Caco-2 (cell line): ENCODE results near the gene AP1S3. TPM values are rescaled to one million over a fixed set of nuclear protein-coding genes. Genes with fewer than 3 reads are reported as not detected.

Source experiments
- BruUV-seq: library from RNA; stranded (reverse); fragments of 400-500 nt; replicated peaks from 2 replicates; lab custom pipeline; 2021; lab: Mats Ljungman, UMichigan
- CTCF ChIA-PET: fragments of 300-600 bp; sonication (Branson Sonifier 250); formaldehyde crosslinking; loops from one replicate; lab custom pipeline; 2022; ENCODE audit warnings: antibody characterized with exemption; lab: Charles Lee
- POLR2A ChIA-PET: fragments of 300-600 bp; sonication (Branson Sonifier 250); formaldehyde crosslinking; loops from one replicate; lab custom pipeline; 2022; ENCODE audit warnings: antibody characterized with exemption; lab: Charles Lee
- DNase-seq, 2 experiments: peaks; one replicate each; pipeline versions ENCODE4 v3.0.0 to v3.0.0-alpha.2; 2020 to 2022
- H3K27me3 ChIP-seq: replicated peaks from 2 replicates; pipeline ENCODE4 v1.6.0; 2011; ENCODE audit warnings: low read length; ENCODE audit not compliant: control insufficient read depth, insufficient read depth
- H3K36me3 ChIP-seq: 2 replicates; pipeline ENCODE4 v1.5.1; 2011; ENCODE audit warnings: low read length; ENCODE audit not compliant: control insufficient read depth, insufficient read depth
- H3K4me1 ChIP-seq: fragments of 250-450 bp; sonication (Bioruptor Pico); 2 replicates; pipeline ENCODE4 v1.5.1; 2020; ENCODE audit warnings: mild to moderate bottlenecking
- H3K4me3 ChIP-seq: 2 replicates; pipeline ENCODE4 v1.5.1; 2011; ENCODE audit warnings: low read depth, mild to moderate bottlenecking, control low read depth, low read length
- H3K9me3 ChIP-seq: fragments of 250-450 bp; sonication (Bioruptor Pico); 2 replicates; pipeline ENCODE4 v1.5.1; 2020; ENCODE audit warnings: mild to moderate bottlenecking, moderate library complexity
- H3K27ac Mint-ChIP-seq: one replicate; pipeline ENCODE4 v1.8.0; 2022; ENCODE audit warnings: mixed read lengths; ENCODE audit not compliant: unreplicated experiment
- H3K27me3 Mint-ChIP-seq: one replicate; pipeline ENCODE4 v1.8.0; 2022; ENCODE audit warnings: mixed read lengths; ENCODE audit not compliant: insufficient read depth, unreplicated experiment
- H3K36me3 Mint-ChIP-seq: one replicate; pipeline ENCODE4 v1.8.0; 2022; ENCODE audit warnings: mild to moderate bottlenecking, mixed read lengths; ENCODE audit not compliant: insufficient read depth, unreplicated experiment
- H3K4me1 Mint-ChIP-seq: one replicate; pipeline ENCODE4 v1.8.0; 2022; ENCODE audit warnings: low read depth, mixed read lengths; ENCODE audit not compliant: unreplicated experiment
- H3K4me3 Mint-ChIP-seq: one replicate; pipeline ENCODE4 v1.8.0; 2022; ENCODE audit warnings: mild to moderate bottlenecking, moderate library complexity, mixed read lengths; ENCODE audit not compliant: unreplicated experiment
- H3K9me3 Mint-ChIP-seq: one replicate; pipeline ENCODE4 v1.8.0; 2022; ENCODE audit warnings: mixed read lengths; ENCODE audit not compliant: unreplicated experiment
- intact Hi-C: fragments of 100-400 bp; cut with micrococcal nuclease; formaldehyde crosslinking; loops from one replicate; pipeline ENCODE4 v1.10.0; 2022; ENCODE audit not compliant: unreplicated experiment
- total RNA-seq: library from RNA; stranded (reverse); gene quantifications from 2 replicates; pipeline ENCODE4 v1.2.3, GENCODE V29; 2022
- TF ChIP-seq, protein P1 (sequence below), 2 experiments: fragments of 200-600 bp in 1 of 2; IDR thresholded peaks; 1 replicate in 1 of 2; 2 replicates in 1 of 2; pipeline versions ENCODE4 v1.5.1 to v1.8.0; 2011 to 2022; ENCODE audit warnings: antibody characterized with exemption in 1 of 2, control low read depth in 1 of 2, inconsistent platforms in 1 of 2, low read depth in 1 of 2, low read length in 1 of 2, mild to moderate bottlenecking in 1 of 2, moderate library complexity in 1 of 2; ENCODE audit not compliant: insufficient read depth in 1 of 2, severe bottlenecking in 1 of 2, unreplicated experiment in 1 of 2

AP1S3 gene
- total RNA-seq, 1 experiment from 2014 or later: 180 TPM

DNA sequence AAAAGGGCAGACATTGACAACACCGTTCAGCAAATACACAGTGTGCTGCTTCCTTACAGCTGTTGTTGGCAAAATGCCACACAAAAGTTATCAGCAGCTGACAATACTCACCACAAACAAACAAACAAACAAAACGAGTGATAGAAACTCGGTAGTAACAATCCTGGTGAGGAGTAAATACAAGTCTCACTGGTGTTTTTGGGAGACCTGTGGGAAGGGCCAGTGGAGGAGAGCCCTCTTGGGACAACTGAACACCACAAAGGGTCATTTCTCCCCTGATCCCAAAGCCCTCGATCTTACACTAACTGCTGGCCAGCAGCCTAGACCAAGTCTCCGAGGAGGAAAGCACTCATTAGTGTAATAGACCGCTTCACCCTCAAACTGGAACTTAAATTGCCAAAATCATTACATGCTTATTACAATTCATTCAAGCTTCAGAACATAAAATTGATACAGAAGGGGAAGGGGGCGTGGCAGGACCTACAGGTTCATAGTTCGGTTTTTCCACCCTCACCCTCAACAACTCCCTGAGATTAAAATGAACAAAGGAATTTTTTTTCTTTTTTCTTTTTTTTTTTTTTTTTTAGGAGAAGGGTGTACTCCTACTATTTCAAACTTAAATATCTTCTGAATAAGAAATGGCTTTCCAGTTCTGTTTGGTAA lies 5.0 kb downstream of the AP1S3 start:
- POLR2A ChIA-PET: no interaction called here
- TF ChIP-seq, protein P1, sequence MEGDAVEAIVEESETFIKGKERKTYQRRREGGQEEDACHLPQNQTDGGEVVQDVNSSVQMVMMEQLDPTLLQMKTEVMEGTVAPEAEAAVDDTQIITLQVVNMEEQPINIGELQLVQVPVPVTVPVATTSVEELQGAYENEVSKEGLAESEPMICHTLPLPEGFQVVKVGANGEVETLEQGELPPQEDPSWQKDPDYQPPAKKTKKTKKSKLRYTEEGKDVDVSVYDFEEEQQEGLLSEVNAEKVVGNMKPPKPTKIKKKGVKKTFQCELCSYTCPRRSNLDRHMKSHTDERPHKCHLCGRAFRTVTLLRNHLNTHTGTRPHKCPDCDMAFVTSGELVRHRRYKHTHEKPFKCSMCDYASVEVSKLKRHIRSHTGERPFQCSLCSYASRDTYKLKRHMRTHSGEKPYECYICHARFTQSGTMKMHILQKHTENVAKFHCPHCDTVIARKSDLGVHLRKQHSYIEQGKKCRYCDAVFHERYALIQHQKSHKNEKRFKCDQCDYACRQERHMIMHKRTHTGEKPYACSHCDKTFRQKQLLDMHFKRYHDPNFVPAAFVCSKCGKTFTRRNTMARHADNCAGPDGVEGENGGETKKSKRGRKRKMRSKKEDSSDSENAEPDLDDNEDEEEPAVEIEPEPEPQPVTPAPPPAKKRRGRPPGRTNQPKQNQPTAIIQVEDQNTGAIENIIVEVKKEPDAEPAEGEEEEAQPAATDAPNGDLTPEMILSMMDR (IDR thresholded peaks at IDR 0.05; ENCODE audit: insufficient read depth in 1 of 2, low read depth in 1 of 2, low read length in 1 of 2, severe bottlenecking in 1 of 2, unreplicated experiment in 1 of 2): no peak

DNA sequence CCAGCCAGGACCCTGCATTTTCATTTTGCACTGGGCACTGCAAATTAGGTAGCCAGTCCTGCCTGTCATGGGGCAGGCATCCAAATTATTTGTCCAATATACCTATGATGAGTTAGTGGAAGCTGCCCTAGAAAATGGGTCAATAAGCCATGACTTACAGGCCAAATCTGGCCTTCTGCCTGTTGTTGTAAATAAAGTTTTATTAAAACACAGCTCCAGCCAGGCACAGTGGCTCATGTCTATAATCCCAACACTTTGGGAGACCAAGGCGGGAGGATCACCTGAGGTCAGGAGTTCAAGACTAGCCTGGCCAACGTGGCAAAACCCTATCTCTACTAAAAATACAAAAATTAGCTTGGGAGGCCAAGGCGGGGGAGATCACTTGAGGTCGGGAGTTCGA lies 8.3 kb downstream of the AP1S3 start:
- H3K36me3 ChIP-seq: peaks cover 1% of the 10 kb centered on the region; the same call in 1 of the 2 replicates
- ChIA-PET CTCF (interaction anchor here (1.7 kb wide), 1 partner anchor 9 kb away, joined by 5 read pairs; no protein-coding TSS in a partner anchor), POLR2A (no interaction called here)
- Mint-ChIP-seq H3K9me3 (no peaks in the 10 kb centered on the region), H3K36me3 (peaks cover 87% of the 10 kb centered on the region), H3K4me1 (peaks cover 34% of the 10 kb centered on the region), H3K27ac (no peak overlapping the region), H3K4me3 (no peak overlapping the region), H3K27me3 (no peaks in the 10 kb centered on the region)
- H3K27me3 ChIP-seq: no peaks in the 10 kb centered on the region
- no peak for DNase-seq
- TF ChIP-seq, protein P1 (IDR thresholded peaks at IDR 0.05; ENCODE audit: insufficient read depth in 1 of 2, low read depth in 1 of 2, low read length in 1 of 2, severe bottlenecking in 1 of 2, unreplicated experiment in 1 of 2): no peak
- H3K9me3 ChIP-seq: no peaks in the 10 kb centered on the region
- no peak overlapping the region for H3K4me3 ChIP-seq
- no TSS peak for BruUV-seq
- peaks cover 47% of the 10 kb centered on the region for H3K4me1 ChIP-seq
- intact Hi-C loops: no loop called here

More for the DNA sequence above, 5.0 kb downstream of the AP1S3 start:
- Histone ChIP-seq H3K27me3 (no peaks in the 10 kb centered on the region), H3K4me3 (no peak overlapping the region), H3K4me1 (peaks cover 43% of the 10 kb centered on the region), H3K9me3 (no peaks in the 10 kb centered on the region), H3K36me3 (peaks cover 1% of the 10 kb centered on the region; the same call in 1 of the 2 replicates)
- Mint-ChIP-seq H3K4me3 (no peak overlapping the region), H3K4me1 (peaks cover 38% of the 10 kb centered on the region), H3K9me3 (no peaks in the 10 kb centered on the region), H3K36me3 (peaks cover 91% of the 10 kb centered on the region), H3K27ac (peak overlapping the region; percentile 83), H3K27me3 (no peaks in the 10 kb centered on the region)
- no TSS peak for BruUV-seq
- no peak for DNase-seq
- intact Hi-C loops: no loop called here
- CTCF ChIA-PET: no interaction called here

DNA sequence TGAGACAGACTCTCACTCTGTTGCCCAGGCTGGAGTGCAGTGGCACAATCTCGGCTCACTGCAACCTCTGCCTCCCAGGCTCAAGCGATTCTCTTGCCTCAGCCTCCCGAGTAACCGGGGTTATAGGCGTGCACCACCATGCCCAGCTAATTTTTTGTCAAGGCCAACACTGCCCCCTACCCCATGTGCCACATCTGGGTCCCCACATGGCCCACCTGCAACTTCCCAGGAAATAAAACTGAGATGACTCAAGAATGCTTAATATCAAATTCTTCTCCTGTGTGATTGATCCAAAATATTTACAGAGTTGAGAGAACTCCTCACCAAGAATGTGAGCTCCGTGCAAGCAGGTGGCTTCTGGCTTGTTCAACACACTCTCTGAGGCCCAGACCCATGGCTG lies 9.1 kb downstream of the AP1S3 start:
- H3K4me3 Mint-ChIP-seq: no peak overlapping the region
- DNase-seq: no peak
- no peaks in the 10 kb centered on the region for H3K9me3 ChIP-seq
- no peaks in the 10 kb centered on the region for H3K27me3 ChIP-seq
- CTCF ChIA-PET: interaction anchor here (0.6 to 1.7 kb wide), 2 partner anchors 10 to 27 kb away, joined by 3 to 5 read pairs; no protein-coding TSS in a partner anchor
- POLR2A ChIA-PET: no interaction called here
- no peaks in the 10 kb centered on the region for H3K9me3 Mint-ChIP-seq
- TF ChIP-seq, protein P1 (IDR thresholded peaks at IDR 0.05; ENCODE audit: insufficient read depth in 1 of 2, low read depth in 1 of 2, low read length in 1 of 2, severe bottlenecking in 1 of 2, unreplicated experiment in 1 of 2): no peak
- BruUV-seq: no TSS peak
- H3K27me3 Mint-ChIP-seq: no peaks in the 10 kb centered on the region
- H3K4me1 ChIP-seq: peaks cover 44% of the 10 kb centered on the region
- peaks cover 82% of the 10 kb centered on the region for H3K36me3 Mint-ChIP-seq
- H3K4me1 Mint-ChIP-seq: peaks cover 30% of the 10 kb centered on the region
- H3K4me3 ChIP-seq: no peak overlapping the region
- intact Hi-C loops: no loop called here
- no peak overlapping the region for H3K27ac Mint-ChIP-seq
- H3K36me3 ChIP-seq: peaks cover 1% of the 10 kb centered on the region; the same call in 1 of the 2 replicates
